Gastrocnemius medialis (tissue), 4 donors: ENCODE results near the gene DYNLT2B. TPM values are rescaled to one million over a fixed set of nuclear protein-coding genes. Genes with fewer than 3 reads are reported as not detected.
"Not testable (repeated sequence)": the region's sequence is repeated elsewhere in the genome, so short reads cannot be mapped to it uniquely, and the experiment has no call there.

Experiments
- ATAC-seq, 2 donors: fragments of 150-250 bp; one replicate each; pipeline ENCODE4 v1.9.1; 2016
- DNase-seq, 2 donors: peaks; one replicate each; pipeline ENCODE4 v3.0.0-alpha.2; 2019
- H3K27ac ChIP-seq, 4 donors: fragments of 200-600 bp; sonication (generic); 1 replicate in 1 of 4; 2 replicates in 3 of 4; pipeline ENCODE4 v1.5.1; 2016 to 2018; ENCODE audit warnings: mild to moderate bottlenecking in 2 of 4, moderate library complexity in 1 of 4
- H3K27me3 ChIP-seq, 3 donors: fragments of 200-600 bp; sonication (generic) in 2 of 3; 1 replicate in 1 of 3; 2 replicates in 2 of 3; pipeline versions ENCODE4 v1.5.1 to v1.6.0; 2016 to 2019; ENCODE audit warnings: mild to moderate bottlenecking in 1 of 3, moderate library complexity in 1 of 3
- H3K36me3 ChIP-seq, 2 donors: fragments of 200-600 bp; sonication (generic) in 1 of 2; one replicate each; pipeline ENCODE4 v1.5.1; 2017 to 2018
- H3K4me1 ChIP-seq, 2 donors: fragments of 200-600 bp; sonication (generic) in 1 of 2; one replicate each; pipeline ENCODE4 v1.5.1; 2016 to 2017; ENCODE audit warnings: mild to moderate bottlenecking in 2 of 2
- H3K4me3 ChIP-seq, 4 donors: fragments of 200-600 bp; sonication (generic) in 3 of 4; 1 replicate in 1 of 4; 2 replicates in 3 of 4; pipeline ENCODE4 v1.5.1; 2016 to 2019; ENCODE audit warnings: mild to moderate bottlenecking in 2 of 4
- H3K9me3 ChIP-seq, 3 donors: fragments of 200-600 bp; sonication (generic) in 2 of 3; 1 replicate in 1 of 3; 2 replicates in 2 of 3; pipeline ENCODE4 v1.5.1; 2016 to 2019
- CTCF ChIP-seq, 5 experiments: fragments of 450-650 bp in 3 of 5; fragments of 200-600 bp in 2 of 5; sonication (generic) in 2 of 5; IDR thresholded peaks in 4 of 5; conservative IDR thresholded peaks in 1 of 5; 1 replicate in 4 of 5; 2 replicates in 1 of 5; pipeline ENCODE4 v1.5.1; 2016 to 2019; ENCODE audit warnings: antibody characterized with exemption in 5 of 5, mild to moderate bottlenecking in 3 of 5, moderate library complexity in 3 of 5
- POLR2A ChIP-seq, 2 donors: fragments of 450-650 bp; IDR thresholded peaks; one replicate each; pipeline ENCODE4 v1.6.1; 2017; ENCODE audit warnings: antibody characterized with exemption in 2 of 2, mild to moderate bottlenecking in 2 of 2, moderate library complexity in 2 of 2
- in situ Hi-C, 4 donors: fragments of 200-750 bp; cut with MboI; loops; one replicate each; pipeline versions ENCODE4 v1.15.0 to v1.8.0; 2017; ENCODE audit warnings: low sequenced_read_pairs in 4 of 4
- intact Hi-C: fragments of 100-400 bp; cut with DNase I; formaldehyde crosslinking; loops from one replicate; pipeline ENCODE4 v1.15.1; 2023; ENCODE audit warnings: low total_unique reads
- total RNA-seq, 4 donors: library from RNA; depleted of rRNA; stranded (reverse); fragments of >200 nt; gene quantifications; one replicate each; pipeline versions ENCODE4 v1.1.0 to v1.2.3, GENCODE V29; 2016

Gene DYNLT2B
- total RNA-seq, 4 donors from 2014 or later: 2.3 to 3.3 TPM; not detected in 2

GRCh38 chr3:196314597-196314996, 3.4 kb downstream of the DYNLT2B start:
- intact Hi-C loops: no loop called here
- no peak for TF ChIP-seq POLR2A (IDR thresholded peaks at IDR 0.05)
- no peak for TF ChIP-seq CTCF (IDR thresholded peaks at IDR 0.05 in 4 of 5, conservative IDR thresholded peaks at IDR 0.05 in 1 of 5)

GRCh38 chr3:196314086-196314485, 4.0 kb downstream of the DYNLT2B start:
- intact Hi-C loops, H3K27ac ChIP-seq, ATAC-seq, H3K27me3 ChIP-seq, H3K4me1 ChIP-seq, DNase-seq, H3K9me3 ChIP-seq, H3K36me3 ChIP-seq, H3K4me3 ChIP-seq: not testable (repeated sequence)
- in situ Hi-C loops: loop anchor here in 1 of 4 donors (10.0 kb wide), 1 partner anchor 59 kb away; no protein-coding TSS in a partner anchor

More at GRCh38 chr3:196314597-196314996, 3.4 kb downstream of the DYNLT2B start:
- H3K4me1 ChIP-seq: peaks cover 0 to 5% of the 10 kb centered on the region in 2 donors
- DNase-seq (no peak), ATAC-seq (no peak)
- in situ Hi-C loops: loop anchor here in 1 of 4 donors (10.0 kb wide), 1 partner anchor 60 kb away; no protein-coding TSS in a partner anchor
- H3K27me3 ChIP-seq: no peaks in the 10 kb centered on the region
- no peak overlapping the region for H3K4me3 ChIP-seq
- H3K36me3 ChIP-seq: no peaks in the 10 kb centered on the region
- H3K9me3 ChIP-seq: no peaks in the 10 kb centered on the region
- H3K27ac ChIP-seq: no peak overlapping the region

- H3K36me3 ChIP-seq, H3K27ac ChIP-seq, H3K4me3 ChIP-seq, H3K27me3 ChIP-seq, ATAC-seq, H3K9me3 ChIP-seq, H3K4me1 ChIP-seq, DNase-seq, in situ Hi-C loops, intact Hi-C loops: not testable (repeated sequence)
Observed at GRCh38 chr3:196302960-196303359, 15.1 kb downstream of the DYNLT2B start.

GRCh38 chr3:196302551-196302950, 15.5 kb downstream of the DYNLT2B start:
- H3K36me3 ChIP-seq, H3K9me3 ChIP-seq, ATAC-seq, H3K4me3 ChIP-seq, H3K4me1 ChIP-seq, H3K27ac ChIP-seq, intact Hi-C loops, DNase-seq, H3K27me3 ChIP-seq, in situ Hi-C loops: not testable (repeated sequence)

GRCh38 chr3:196298521-196298920, 19.5 kb downstream of the DYNLT2B start:
- TF ChIP-seq CTCF (IDR thresholded peaks at IDR 0.05 in 4 of 5, conservative IDR thresholded peaks at IDR 0.05 in 1 of 5) (no peak), POLR2A (IDR thresholded peaks at IDR 0.05) (no peak)
- intact Hi-C loops (no loop called here), in situ Hi-C loops (no loop called here)
- peaks cover 0 to 2% of the 10 kb centered on the region in 2 donors for H3K4me1 ChIP-seq
- no peaks in the 10 kb centered on the region for H3K27me3 ChIP-seq
- ATAC-seq (no peak), DNase-seq (no peak)
- no peak overlapping the region for H3K27ac ChIP-seq
- H3K4me3 ChIP-seq: no peak overlapping the region
- no peaks in the 10 kb centered on the region for H3K9me3 ChIP-seq
- H3K36me3 ChIP-seq: no peaks in the 10 kb centered on the region

- no peaks in the 10 kb centered on the region for H3K9me3 ChIP-seq
- H3K4me1 ChIP-seq: peaks cover 0 to 4% of the 10 kb centered on the region in 2 donors
- ATAC-seq (no peak), DNase-seq (no peak)
- no peak for TF ChIP-seq CTCF (IDR thresholded peaks at IDR 0.05 in 4 of 5, conservative IDR thresholded peaks at IDR 0.05 in 1 of 5)
- no peak for TF ChIP-seq POLR2A (IDR thresholded peaks at IDR 0.05)
- in situ Hi-C loops: no loop called here
- H3K4me3 ChIP-seq: no peak overlapping the region
- intact Hi-C loops: no loop called here
- no peak overlapping the region for H3K27ac ChIP-seq
- no peaks in the 10 kb centered on the region for H3K27me3 ChIP-seq
- no peaks in the 10 kb centered on the region for H3K36me3 ChIP-seq
Observed at GRCh38 chr3:196292286-196292923, 25.6 kb downstream of the DYNLT2B start.
